ENCODE data around the gene KNTC1.
"Not testable (repeated sequence)": the region's sequence is repeated elsewhere in the genome, so short reads cannot be mapped to it uniquely, and the experiment has no call there.

- TF ChIP-seq CTCF (conservative IDR thresholded peaks at IDR 0.05; ENCODE audit: low read depth, low read length); EZH2 (IDR thresholded peaks at IDR 0.05; ENCODE audit: borderline replicate concordance, low read depth, low read length, poor library complexity, severe bottlenecking): not testable (repeated sequence)
Measured at GRCh38 chr12:122653291-122653690, 126.2 kb downstream of the KNTC1 start.
